Adrenal gland (tissue), 12 donors: ENCODE results near the gene STON2. TPM values are rescaled to one million over a fixed set of nuclear protein-coding genes. Genes with fewer than 3 reads are reported as not detected.
"Not testable (repeated sequence)": the region's sequence is repeated elsewhere in the genome, so short reads cannot be mapped to it uniquely, and the experiment has no call there.

Source experiments
- DNase-seq, 7 donors: peaks; one replicate each; pipeline ENCODE4 v3.0.0-alpha.2; 2019 to 2020
- H3K27ac ChIP-seq, 5 donors: fragments of 200-600 bp; sonication (generic) in 4 of 5; 1 replicate in 3 of 5; 2 replicates in 2 of 5; pipeline versions ENCODE4 v1.5.1 to v1.8.0; 2016 to 2020; ENCODE audit warnings: mild to moderate bottlenecking in 1 of 5
- H3K27me3 ChIP-seq: fragments of 200-600 bp; 2 replicates; pipeline ENCODE4 v1.8.0; 2021
- H3K36me3 ChIP-seq, 2 donors: fragments of 200-600 bp; replicated peaks in 1 of 2; 1 replicate in 1 of 2; 2 replicates in 1 of 2; pipeline versions ENCODE4 v1.5.1 to v1.8.0; 2018 to 2022
- H3K4me1 ChIP-seq, 2 donors: fragments of 200-600 bp; replicated peaks in 1 of 2; 1 replicate in 1 of 2; 2 replicates in 1 of 2; pipeline versions ENCODE4 v1.5.1 to v1.8.0; 2018 to 2021
- H3K4me3 ChIP-seq, 4 donors: fragments of 200-600 bp; sonication (generic) in 3 of 4; one replicate each; pipeline ENCODE4 v1.5.1; 2016 to 2018
- H3K9me3 ChIP-seq, 3 donors: fragments of 200-600 bp; sonication (generic) in 1 of 3; replicated peaks in 1 of 3; 1 replicate in 2 of 3; 2 replicates in 1 of 3; pipeline versions ENCODE4 v1.5.1 to v1.8.0; 2016 to 2021
- CTCF ChIP-seq, 6 experiments: fragments of 450-650 bp in 4 of 6; fragments of 200-600 bp in 2 of 6; sonication (generic) in 1 of 6; IDR thresholded peaks; 1 replicate in 5 of 6; 2 replicates in 1 of 6; pipeline versions ENCODE4 v1.5.1 to v1.8.0; 2016 to 2021; ENCODE audit warnings: antibody characterized with exemption in 6 of 6, mild to moderate bottlenecking in 2 of 6, moderate library complexity in 1 of 6
- POLR2A ChIP-seq, 2 donors: fragments of 450-650 bp; IDR thresholded peaks; one replicate each; pipeline ENCODE4 v1.6.1; 2017; ENCODE audit warnings: antibody characterized with exemption in 2 of 2, mild to moderate bottlenecking in 2 of 2, moderate library complexity in 1 of 2
- WGBS, 4 donors: extraction: QIAGEN DNeasy Blood & Tissue Kit in 2 of 4; methylation state at CpG; one replicate each; pipeline versions ENCODE4 v1.1.5 to v1.1.7; 2013 to 2017; 5-methylcytosine and 5-hydroxymethylcytosine counted together
- intact Hi-C, 2 donors: fragments of 100-400 bp; cut with DNase I; formaldehyde crosslinking; loops; one replicate each; pipeline versions ENCODE4 v1.14.1 to v1.15.0; 2022 to 2023
- polyA plus RNA-seq, 3 donors: library from polyadenylated mRNA; stranded (reverse); fragments of 200-250 nt in 2 of 3; fragments of 350-450 nt in 1 of 3; fragmentation: Illumina TruSeq in 1 of 3; extraction: RNeasy Lipid Tissue Mini Kit (QIAGEN cat#74804) in 1 of 3; gene quantifications; one replicate each; pipeline ENCODE4 v1.2.3, GENCODE V29; 2013 to 2014
- total RNA-seq, 9 donors: library from RNA; depleted of rRNA in 4 of 9; stranded (reverse); fragments of >200 nt in 4 of 9; fragments of 120-200 nt in 1 of 9; fragmentation: NEBNext Ultra II Directional in 1 of 9; extraction: Animal tissue kit (Norgen Biotek cat#: 25700) in 1 of 9; gene quantifications; one replicate each; pipeline versions ENCODE4 v1.1.0 to v1.2.4, GENCODE V29; 2013 to 2023
- donor health status: healthy with polysubstance abuse.
- donor health status: Bipolar disorder and iron deficiency.
- donor health status: DM: yes; HTN: yes; CAD: no.
- donor health status: DM: no; HTN: no; CAD: no.
- donor health status: DM: no; HTN: no; CAD: no.
- donor health status: DM: yes; HTN: yes; CAD: no.

STON2 gene
- total and polyA plus RNA-seq, 12 donors: 0.62 to 15.4 (median 6.7) TPM

- Histone ChIP-seq H3K27me3 (no peaks in the 10 kb centered on the region), H3K4me1 (no peaks in the 10 kb centered on the region), H3K4me3 (no peak overlapping the region), H3K9me3 (no peaks in the 10 kb centered on the region), H3K27ac (no peak overlapping the region), H3K36me3 (no peaks in the 10 kb centered on the region)
- TF ChIP-seq CTCF (IDR thresholded peaks at IDR 0.05): no peak
- no peak for TF ChIP-seq POLR2A (IDR thresholded peaks at IDR 0.05)
- no peak for DNase-seq
- WGBS, 4 donors: 72 to 83% (median 72%) methylated on average over 2 of the region's 2 CpGs
- intact Hi-C loops: no loop called here
These were observed 156.6 kb downstream of the STON2 start for GRCh38 chr14:81243499-81243898.

- H3K27ac ChIP-seq, H3K4me3 ChIP-seq, H3K9me3 ChIP-seq, intact Hi-C loops, H3K36me3 ChIP-seq, H3K27me3 ChIP-seq, H3K4me1 ChIP-seq, DNase-seq: not testable (repeated sequence)
- 57 to 78% (median 74%) methylated on average over 2 of the region's 2 CpGs for WGBS, 4 donors
These were observed 163.3 kb downstream of the STON2 start for GRCh38 chr14:81236849-81237248.

- no peak overlapping the region for H3K4me3 ChIP-seq
- no peak overlapping the region for H3K27ac ChIP-seq
- no peak for DNase-seq
- no peaks in the 10 kb centered on the region for H3K36me3 ChIP-seq
- TF ChIP-seq CTCF (IDR thresholded peaks at IDR 0.05): no peak
- TF ChIP-seq POLR2A (IDR thresholded peaks at IDR 0.05): no peak
- no peaks in the 10 kb centered on the region for H3K9me3 ChIP-seq
- no peaks in the 10 kb centered on the region for H3K27me3 ChIP-seq
- WGBS, 4 donors: 89 to 97% (median 90%) methylated on average over 5 to 20 of the region's 20 CpGs
- H3K4me1 ChIP-seq: no peaks in the 10 kb centered on the region
- intact Hi-C loops: no loop called here
These were observed 164.0 kb downstream of the STON2 start for GRCh38 chr14:81236138-81236537.

- DNase-seq: no peak
- intact Hi-C loops: no loop called here
- Histone ChIP-seq H3K4me1 (no peaks in the 10 kb centered on the region), H3K36me3 (no peaks in the 10 kb centered on the region), H3K27ac (no peak overlapping the region), H3K9me3 (no peaks in the 10 kb centered on the region), H3K4me3 (no peak overlapping the region), H3K27me3 (no peaks in the 10 kb centered on the region)
- TF ChIP-seq POLR2A (IDR thresholded peaks at IDR 0.05) (no peak), CTCF (IDR thresholded peaks at IDR 0.05) (no peak)
- WGBS, 4 donors: 42 to 70% (median 59%) methylated on average over 2 of the region's 2 CpGs
These were observed 165.0 kb downstream of the STON2 start for GRCh38 chr14:81235096-81235495.

GRCh38 chr14:81234278-81234677 lies 165.8 kb downstream of the STON2 start:
- intact Hi-C loops: no loop called here
- Histone ChIP-seq H3K36me3 (no peaks in the 10 kb centered on the region), H3K27ac (no peak overlapping the region), H3K4me1 (no peaks in the 10 kb centered on the region), H3K4me3 (no peak overlapping the region), H3K9me3 (no peaks in the 10 kb centered on the region), H3K27me3 (no peaks in the 10 kb centered on the region)
- no peak for TF ChIP-seq CTCF (IDR thresholded peaks at IDR 0.05)
- TF ChIP-seq POLR2A (IDR thresholded peaks at IDR 0.05): no peak
- DNase-seq: no peak
